Lower leg skin (tissue), 4 donors: ENCODE measurements around the gene SYPL1. TPM values are rescaled to one million over a fixed set of nuclear protein-coding genes. Genes with fewer than 3 reads are reported as not detected.

ENCODE experiments used
- DNase-seq, 2 donors: peaks; one replicate each; pipeline ENCODE4 v3.0.0-alpha.2; 2019; ENCODE audit warnings: low spot score in 2 of 2
- H3K4me3 ChIP-seq: fragments of 200-600 bp; sonication (generic); 2 replicates; pipeline ENCODE4 v1.5.1; 2017; ENCODE audit warnings: mild to moderate bottlenecking, low read depth; ENCODE audit not compliant: poor library complexity, severe bottlenecking
- POLR2A ChIP-seq, 2 donors: fragments of 450-650 bp; IDR thresholded peaks; one replicate each; pipeline ENCODE4 v1.6.1; 2016 to 2017; ENCODE audit warnings: antibody characterized with exemption in 2 of 2, mild to moderate bottlenecking in 1 of 2, moderate library complexity in 1 of 2
- WGBS, 2 donors: methylation state at CpG; one replicate each; pipeline ENCODE4 v1.1.5; 2018; 5-methylcytosine and 5-hydroxymethylcytosine counted together
- intact Hi-C: fragments of 100-400 bp; cut with DNase I; formaldehyde crosslinking; loops from one replicate; pipeline ENCODE4 v1.15.0; 2023; ENCODE audit warnings: low total_unique reads
- total RNA-seq, 4 donors: library from RNA; depleted of rRNA; stranded (reverse); fragments of >200 nt; gene quantifications; one replicate each; pipeline ENCODE4 v1.1.0, GENCODE V29; 2016
- TF ChIP-seq, protein P1 (sequence below), 3 donors: fragments of 450-650 bp; IDR thresholded peaks; one replicate each; pipeline ENCODE4 v1.5.1; 2016; ENCODE audit warnings: antibody characterized with exemption in 3 of 3, mild to moderate bottlenecking in 3 of 3, moderate library complexity in 2 of 3

SYPL1 gene
- total RNA-seq, 4 donors from 2014 or later, result 77.7 to 96.7 (median 89.6) TPM

DNA sequence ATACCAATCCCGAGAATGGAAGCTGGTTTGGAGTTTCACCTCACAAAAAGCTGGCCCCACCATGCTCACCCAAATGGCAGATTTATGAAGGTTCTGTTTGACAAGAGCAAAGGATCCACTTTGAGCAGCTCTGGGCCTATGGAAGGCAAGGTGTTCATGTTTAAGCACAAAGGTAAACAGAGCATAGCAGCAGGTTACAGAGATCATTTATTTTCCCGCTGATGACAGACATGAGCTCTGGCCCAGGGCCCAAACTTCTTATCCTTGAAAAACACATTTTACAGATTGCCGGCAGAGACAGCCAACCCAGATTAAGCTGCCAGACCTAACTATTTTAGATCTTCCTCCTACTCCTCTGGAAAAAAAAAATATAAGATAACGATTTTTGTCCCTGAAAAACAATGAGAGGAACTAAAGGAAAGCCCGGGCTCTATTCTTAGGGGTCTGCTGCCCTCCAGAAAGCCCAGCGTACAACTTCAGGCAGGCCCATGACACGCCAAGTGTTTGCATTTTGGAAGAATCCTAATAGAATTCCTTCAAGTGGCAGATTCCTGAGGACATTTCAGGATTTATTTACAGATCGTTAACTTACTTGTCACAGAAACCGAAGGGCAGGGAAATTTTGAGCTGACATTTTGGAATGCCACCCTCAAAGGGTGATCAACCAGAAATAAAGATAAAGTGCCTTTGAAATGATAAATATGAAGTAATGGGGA, 40.0 kb downstream of the SYPL1 start:
- no peak overlapping the region for H3K4me3 ChIP-seq
- TF ChIP-seq POLR2A (IDR thresholded peaks at IDR 0.05), result no peak
- TF ChIP-seq, protein P1, sequence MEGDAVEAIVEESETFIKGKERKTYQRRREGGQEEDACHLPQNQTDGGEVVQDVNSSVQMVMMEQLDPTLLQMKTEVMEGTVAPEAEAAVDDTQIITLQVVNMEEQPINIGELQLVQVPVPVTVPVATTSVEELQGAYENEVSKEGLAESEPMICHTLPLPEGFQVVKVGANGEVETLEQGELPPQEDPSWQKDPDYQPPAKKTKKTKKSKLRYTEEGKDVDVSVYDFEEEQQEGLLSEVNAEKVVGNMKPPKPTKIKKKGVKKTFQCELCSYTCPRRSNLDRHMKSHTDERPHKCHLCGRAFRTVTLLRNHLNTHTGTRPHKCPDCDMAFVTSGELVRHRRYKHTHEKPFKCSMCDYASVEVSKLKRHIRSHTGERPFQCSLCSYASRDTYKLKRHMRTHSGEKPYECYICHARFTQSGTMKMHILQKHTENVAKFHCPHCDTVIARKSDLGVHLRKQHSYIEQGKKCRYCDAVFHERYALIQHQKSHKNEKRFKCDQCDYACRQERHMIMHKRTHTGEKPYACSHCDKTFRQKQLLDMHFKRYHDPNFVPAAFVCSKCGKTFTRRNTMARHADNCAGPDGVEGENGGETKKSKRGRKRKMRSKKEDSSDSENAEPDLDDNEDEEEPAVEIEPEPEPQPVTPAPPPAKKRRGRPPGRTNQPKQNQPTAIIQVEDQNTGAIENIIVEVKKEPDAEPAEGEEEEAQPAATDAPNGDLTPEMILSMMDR (IDR thresholded peaks at IDR 0.05), result no peak
- 23 to 24% methylated on average over 9 of the region's 9 CpGs for WGBS, 2 donors
- intact Hi-C loops, result no loop called here
- peak in 1 of 2 donors; percentile 83 for DNase-seq

- intact Hi-C loops, result no loop called here
- DNase-seq, result peak in 1 of 2 donors; percentile 84
- TF ChIP-seq POLR2A (IDR thresholded peaks at IDR 0.05), result no peak
- TF ChIP-seq, protein P1 (IDR thresholded peaks at IDR 0.05), result no peak
- 36 to 44% methylated on average over 9 of the region's 9 CpGs for WGBS, 2 donors
- no peak overlapping the region for H3K4me3 ChIP-seq
Observed at GRCh38 chr7:106071356-106071998, 40.6 kb downstream of the SYPL1 start.

- no peak overlapping the region for H3K4me3 ChIP-seq
- WGBS, 2 donors, result 82 to 92% methylated on average over 8 of the region's 8 CpGs
- intact Hi-C loops, result no loop called here
- DNase-seq, result peak in 1 of 2 donors; percentile 78
- TF ChIP-seq, protein P1 (IDR thresholded peaks at IDR 0.05), result no peak
- TF ChIP-seq POLR2A (IDR thresholded peaks at IDR 0.05), result no peak
Observed at GRCh38 chr7:106070567-106071254, 41.4 kb downstream of the SYPL1 start.

- no peak for TF ChIP-seq POLR2A (IDR thresholded peaks at IDR 0.05)
- TF ChIP-seq, protein P1 (IDR thresholded peaks at IDR 0.05), result no peak
Observed at GRCh38 chr7:106070201-106070551, 41.9 kb downstream of the SYPL1 start.

GRCh38 chr7:106069471-106070200, 42.5 kb downstream of the SYPL1 start:
- WGBS, 2 donors, result 62 to 68% methylated on average over 9 of the region's 9 CpGs
- TF ChIP-seq, protein P1 (IDR thresholded peaks at IDR 0.05), result no peak
- no peak for TF ChIP-seq POLR2A (IDR thresholded peaks at IDR 0.05)
- peak in 1 of 2 donors; percentile 62 for DNase-seq
- no peak overlapping the region for H3K4me3 ChIP-seq
- intact Hi-C loops, result no loop called here

More at GRCh38 chr7:106070201-106070551, 41.9 kb downstream of the SYPL1 start:
- WGBS, 2 donors, result 61 to 70% methylated on average over 5 of the region's 5 CpGs
- intact Hi-C loops, result no loop called here
- no peak overlapping the region for H3K4me3 ChIP-seq
- peak in 1 of 2 donors; percentile 85 for DNase-seq
